G401 (cell line): ENCODE measurements around the gene TLR4. TPM values are rescaled to one million over a fixed set of nuclear protein-coding genes. Genes with fewer than 3 reads are reported as not detected.

Source experiments
- DNase-seq: peaks from one replicate; pipeline ENCODE4 v3.0.0-alpha.2; 2015; ENCODE audit warnings: low spot score
- in situ Hi-C: cut with HindIII; loops from 2 replicates; pipeline ENCODE4 v1.10.0; 2016; ENCODE audit warnings: low sequenced_read_pairs, mixed read lengths
- total RNA-seq: library from RNA; depleted of rRNA; stranded (reverse); fragments of >200 nt; shearing (Covaris generic); gene quantifications from 2 replicates; pipeline ENCODE4 v1.2.3, GENCODE V29; 2014

Gene TLR4
- total RNA-seq, 1 experiment from 2014 or later = not detected

- in situ Hi-C loops = no loop called here
- DNase-seq = no peak
Measured at GRCh38 chr9:117707561-117707960, 3.4 kb downstream of the TLR4 start.

GRCh38 chr9:117709936-117710335 lies 5.7 kb downstream of the TLR4 start:
- in situ Hi-C loops = no loop called here
- DNase-seq = no peak

GRCh38 chr9:117714282-117714681 lies 10.1 kb downstream of the TLR4 start:
- no peak for DNase-seq
- in situ Hi-C loops = no loop called here

GRCh38 chr9:117715411-117715989 lies 11.3 kb downstream of the TLR4 start:
- no peak for DNase-seq
- in situ Hi-C loops = no loop called here

GRCh38 chr9:117718085-117718484 lies 13.9 kb downstream of the TLR4 start:
- DNase-seq = no peak
- in situ Hi-C loops = no loop called here

- in situ Hi-C loops = no loop called here
- no peak for DNase-seq
Measured at GRCh38 chr9:117718701-117719100, 14.5 kb downstream of the TLR4 start.

- in situ Hi-C loops = no loop called here
- DNase-seq = no peak
Measured at GRCh38 chr9:117719161-117719920, 15.1 kb downstream of the TLR4 start.

GRCh38 chr9:117720066-117720465 lies 15.9 kb downstream of the TLR4 start:
- DNase-seq = no peak
- in situ Hi-C loops = no loop called here

- in situ Hi-C loops = no loop called here
- no peak for DNase-seq
Measured at GRCh38 chr9:117720555-117720954, 16.4 kb downstream of the TLR4 start.

- no peak for DNase-seq
- in situ Hi-C loops = no loop called here
Measured at GRCh38 chr9:117720987-117721386, 16.8 kb downstream of the TLR4 start.

- in situ Hi-C loops = no loop called here
- DNase-seq = no peak
Measured at GRCh38 chr9:117722108-117722761, 18.0 kb downstream of the TLR4 start.

- no peak for DNase-seq
- in situ Hi-C loops = no loop called here
Measured at GRCh38 chr9:117723986-117724625, 19.9 kb downstream of the TLR4 start.

GRCh38 chr9:117725426-117725887 lies 21.3 kb downstream of the TLR4 start:
- in situ Hi-C loops = no loop called here
- DNase-seq = no peak

- no peak for DNase-seq
- in situ Hi-C loops = no loop called here
Measured at GRCh38 chr9:117729375-117729774, 25.2 kb downstream of the TLR4 start.

GRCh38 chr9:117732494-117732893 lies 28.3 kb downstream of the TLR4 start:
- in situ Hi-C loops = no loop called here
- DNase-seq = no peak

- in situ Hi-C loops = no loop called here
- no peak for DNase-seq
Measured at GRCh38 chr9:117733465-117733864, 29.3 kb downstream of the TLR4 start.

- no peak for DNase-seq
- in situ Hi-C loops = no loop called here
Measured at GRCh38 chr9:117734082-117734481, 29.9 kb downstream of the TLR4 start.

- in situ Hi-C loops = no loop called here
- DNase-seq = no peak
Measured at GRCh38 chr9:117734523-117735314, 30.5 kb downstream of the TLR4 start.

- peak; percentile 82 for DNase-seq
- in situ Hi-C loops = no loop called here
Measured at GRCh38 chr9:117737721-117738226, 33.6 kb downstream of the TLR4 start.
